ENCODE data around the gene MEF2B.
"Not testable (repeated sequence)": the region's sequence is repeated elsewhere in the genome, so short reads cannot be mapped to it uniquely, and the experiment has no call there.

MEF2B gene

DNA sequence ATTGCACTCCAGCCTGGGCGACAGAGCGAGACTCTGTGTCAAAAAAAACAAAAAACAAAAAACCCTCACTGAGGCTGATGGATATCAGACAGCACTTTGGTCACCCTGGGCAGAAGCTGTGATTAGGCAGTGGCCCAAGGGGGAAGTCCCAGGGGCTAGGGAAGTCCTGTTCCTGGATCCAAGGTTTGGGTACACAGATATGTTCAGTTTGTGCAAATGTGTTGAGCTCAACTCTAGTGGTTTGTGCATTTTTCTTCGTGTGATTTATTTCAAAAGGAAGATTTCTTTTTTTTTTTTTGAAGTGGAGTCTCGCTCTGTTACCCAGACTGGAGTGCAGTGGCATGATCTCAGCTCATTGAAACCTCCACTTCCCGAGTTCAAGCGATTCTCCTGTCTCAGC lies 12.3 kb downstream of the MEF2B start:
- peaks cover 0 to 10% of the 10 kb centered on the region in 2 donors for H3K36me3 ChIP-seq (ENCODE audit: control insufficient read depth in 1 of 2, insufficient read depth in 2 of 2, low read length in 2 of 2)
- H3K4me1 ChIP-seq (ENCODE audit: control insufficient read depth in 1 of 2, insufficient read depth in 2 of 2, low read length in 2 of 2): no peaks in the 10 kb centered on the region
- H3K9ac ChIP-seq (ENCODE audit: low read depth in 1 of 2, low read length in 2 of 2): no peak overlapping the region
- no peak overlapping the region for H3K4me3 ChIP-seq (ENCODE audit: low read depth in 1 of 2, low read length in 2 of 2)
- no peaks in the 10 kb centered on the region for H3K27me3 ChIP-seq (ENCODE audit: control insufficient read depth in 1 of 2, insufficient read depth in 2 of 2, low read length in 2 of 2)
- H3K27ac ChIP-seq (ENCODE audit: low read depth, low read length): no peak overlapping the region
- no peaks in the 10 kb centered on the region for H3K9me3 ChIP-seq (ENCODE audit: control insufficient read depth in 1 of 2, low read length in 2 of 2)

DNA sequence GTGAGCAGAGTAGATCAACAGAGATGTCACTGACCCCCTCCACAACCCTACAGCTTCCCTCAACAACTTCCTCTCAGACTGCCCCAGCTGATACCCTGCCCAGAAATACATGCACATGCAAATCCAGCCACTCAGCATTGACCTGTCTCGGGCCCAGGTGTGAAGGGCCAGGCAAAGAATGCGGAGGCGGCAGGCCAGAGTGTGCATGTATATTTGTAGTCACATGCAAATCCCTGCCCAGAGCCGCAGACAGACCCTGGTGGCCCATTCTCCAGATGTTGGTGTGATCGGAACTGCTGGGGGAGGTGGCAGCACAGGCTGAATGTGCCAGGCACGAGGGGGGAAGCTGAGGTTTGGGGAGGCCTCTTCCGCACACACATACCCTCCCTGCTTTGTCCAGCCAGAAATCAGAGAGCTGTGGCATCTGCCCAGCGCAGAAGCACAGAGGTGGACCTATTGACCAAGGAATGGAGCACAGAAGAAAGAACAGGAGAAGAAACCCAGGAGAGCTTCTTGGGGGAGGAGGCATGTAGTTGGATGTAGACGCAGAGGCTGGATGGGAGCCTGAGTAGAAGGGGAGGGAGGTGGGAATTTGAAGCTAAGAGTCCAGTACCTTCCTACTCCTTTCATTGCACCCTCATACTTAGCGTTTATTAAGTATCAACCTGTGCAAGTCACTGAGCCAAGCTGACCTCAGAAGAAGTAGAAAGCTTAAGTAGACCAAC lies 14.4 kb downstream of the MEF2B start:
- Histone ChIP-seq H3K4me3 (ENCODE audit: low read depth in 1 of 2, low read length in 2 of 2) (no peak overlapping the region), H3K27me3 (ENCODE audit: control insufficient read depth in 1 of 2, insufficient read depth in 2 of 2, low read length in 2 of 2) (no peaks in the 10 kb centered on the region), H3K9ac (ENCODE audit: low read depth in 1 of 2, low read length in 2 of 2) (no peak overlapping the region), H3K4me1 (ENCODE audit: control insufficient read depth in 1 of 2, insufficient read depth in 2 of 2, low read length in 2 of 2) (no peaks in the 10 kb centered on the region), H3K9me3 (ENCODE audit: control insufficient read depth in 1 of 2, low read length in 2 of 2) (no peaks in the 10 kb centered on the region), H3K27ac (ENCODE audit: low read depth, low read length) (no peak overlapping the region), H3K36me3 (ENCODE audit: control insufficient read depth in 1 of 2, insufficient read depth in 2 of 2, low read length in 2 of 2) (peaks cover 0 to 10% of the 10 kb centered on the region in 2 donors)

DNA sequence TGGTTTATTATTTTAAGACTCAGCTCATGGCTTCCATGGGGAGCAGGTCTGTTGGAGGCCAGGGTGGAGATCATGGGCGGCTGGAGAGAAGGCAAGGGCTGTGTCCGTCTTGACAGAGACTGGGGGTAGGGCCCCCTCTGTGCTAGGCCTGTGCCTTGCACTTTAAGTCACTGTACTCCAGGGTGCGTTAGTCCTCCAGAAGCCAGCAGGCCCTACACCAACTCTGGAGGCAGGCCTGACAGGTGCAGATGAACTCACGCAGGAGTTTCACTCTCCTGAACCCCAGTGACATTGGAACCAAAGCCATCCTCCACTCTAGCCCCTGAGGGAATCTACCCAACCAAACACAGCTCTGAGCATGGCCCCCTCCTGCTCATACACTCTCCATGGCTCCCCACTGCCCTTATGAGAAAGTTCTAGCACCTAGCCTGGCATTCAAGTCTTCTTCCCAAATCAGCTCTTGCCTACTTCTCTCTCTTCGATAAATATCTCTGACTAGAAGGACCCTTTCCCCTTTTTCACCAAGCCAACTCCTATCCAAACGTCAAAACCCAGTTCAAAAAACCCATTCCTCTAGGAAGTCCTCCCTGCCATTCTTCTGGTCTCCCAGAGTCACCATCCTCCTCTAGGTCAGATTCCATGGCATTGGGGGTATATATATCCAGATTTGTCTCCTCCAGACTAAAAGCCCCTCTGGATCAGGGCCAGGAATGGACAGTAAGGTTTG lies 15.1 kb downstream of the MEF2B start:
- Histone ChIP-seq H3K4me3 (ENCODE audit: low read depth in 1 of 2, low read length in 2 of 2) (no peak overlapping the region), H3K4me1 (ENCODE audit: control insufficient read depth in 1 of 2, insufficient read depth in 2 of 2, low read length in 2 of 2) (no peaks in the 10 kb centered on the region), H3K36me3 (ENCODE audit: control insufficient read depth in 1 of 2, insufficient read depth in 2 of 2, low read length in 2 of 2) (peaks cover 0 to 10% of the 10 kb centered on the region in 2 donors), H3K27ac (ENCODE audit: low read depth, low read length) (no peak overlapping the region), H3K27me3 (ENCODE audit: control insufficient read depth in 1 of 2, insufficient read depth in 2 of 2, low read length in 2 of 2) (no peaks in the 10 kb centered on the region), H3K9me3 (ENCODE audit: control insufficient read depth in 1 of 2, low read length in 2 of 2) (no peaks in the 10 kb centered on the region), H3K9ac (ENCODE audit: low read depth in 1 of 2, low read length in 2 of 2) (no peak overlapping the region)

DNA sequence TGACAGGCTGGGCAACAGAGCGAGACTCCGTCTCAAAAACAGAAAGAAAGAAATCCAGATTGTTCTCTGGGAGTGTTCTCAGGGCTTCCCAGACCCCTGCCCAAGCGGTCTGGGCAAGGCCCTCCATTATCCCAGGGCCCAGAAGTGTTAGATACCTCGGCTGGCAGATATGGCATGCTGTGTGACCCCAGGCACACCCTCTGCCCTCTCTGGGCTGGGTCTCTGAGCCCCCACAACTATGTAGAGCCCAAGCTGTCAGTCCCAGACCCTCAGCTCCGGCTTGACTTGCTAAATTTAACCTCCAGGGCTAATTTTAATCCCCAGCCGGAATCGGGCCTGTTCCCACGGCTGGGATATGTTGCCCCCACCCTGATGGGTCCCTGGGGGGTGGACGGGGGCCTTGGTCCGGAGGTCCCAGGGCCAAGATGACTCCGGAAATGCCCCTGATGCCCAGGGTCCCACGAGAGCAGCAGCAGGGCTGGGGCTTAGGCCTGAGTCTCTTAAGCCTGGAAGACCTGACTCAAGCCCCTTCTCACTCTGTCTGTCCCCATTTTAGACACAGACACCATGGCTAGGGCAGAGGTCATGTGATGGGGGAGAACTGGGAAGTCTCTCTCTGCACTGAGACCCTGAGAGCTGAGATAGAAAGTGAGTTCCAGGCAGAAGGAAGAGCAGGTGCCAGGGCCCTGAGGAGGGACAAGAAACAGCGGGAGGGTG lies 17.2 kb downstream of the MEF2B start:
- Histone ChIP-seq H3K36me3 (ENCODE audit: control insufficient read depth in 1 of 2, insufficient read depth in 2 of 2, low read length in 2 of 2) (peaks cover 9 to 18% of the 10 kb centered on the region in 2 donors), H3K27ac (ENCODE audit: low read depth, low read length) (no peak overlapping the region), H3K27me3 (ENCODE audit: control insufficient read depth in 1 of 2, insufficient read depth in 2 of 2, low read length in 2 of 2) (no peaks in the 10 kb centered on the region), H3K9me3 (ENCODE audit: control insufficient read depth in 1 of 2, low read length in 2 of 2) (no peaks in the 10 kb centered on the region), H3K4me1 (ENCODE audit: control insufficient read depth in 1 of 2, insufficient read depth in 2 of 2, low read length in 2 of 2) (no peaks in the 10 kb centered on the region), H3K9ac (ENCODE audit: low read depth in 1 of 2, low read length in 2 of 2) (no peak overlapping the region), H3K4me3 (ENCODE audit: low read depth in 1 of 2, low read length in 2 of 2) (no peak overlapping the region)

DNA sequence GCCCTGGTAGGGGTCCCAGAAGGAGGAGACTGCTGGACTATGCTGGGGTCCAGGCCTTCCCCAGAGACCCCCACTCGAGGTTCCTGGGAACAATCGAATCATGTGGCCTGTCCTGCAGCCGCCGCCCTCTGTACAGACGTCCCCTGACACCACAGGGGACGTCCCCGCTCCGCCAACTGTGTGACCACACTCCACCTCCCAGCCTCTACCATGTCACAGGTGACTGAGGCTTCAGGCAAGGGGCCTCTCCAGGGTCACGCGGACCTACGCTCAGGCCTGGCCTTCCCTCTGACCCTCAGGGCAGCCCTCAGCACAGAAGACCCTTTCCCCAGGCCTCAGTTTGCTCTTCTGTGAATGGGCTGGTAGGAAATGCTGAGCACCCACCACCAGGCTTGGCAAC lies 18.6 kb downstream of the MEF2B start:
- Histone ChIP-seq H3K4me1 (ENCODE audit: control insufficient read depth in 1 of 2, insufficient read depth in 2 of 2, low read length in 2 of 2) (no peaks in the 10 kb centered on the region), H3K36me3 (ENCODE audit: control insufficient read depth in 1 of 2, insufficient read depth in 2 of 2, low read length in 2 of 2) (peaks cover 14 to 25% of the 10 kb centered on the region in 2 donors), H3K27ac (ENCODE audit: low read depth, low read length) (no peak overlapping the region), H3K9ac (ENCODE audit: low read depth in 1 of 2, low read length in 2 of 2) (no peak overlapping the region), H3K9me3 (ENCODE audit: control insufficient read depth in 1 of 2, low read length in 2 of 2) (no peaks in the 10 kb centered on the region), H3K27me3 (ENCODE audit: control insufficient read depth in 1 of 2, insufficient read depth in 2 of 2, low read length in 2 of 2) (no peaks in the 10 kb centered on the region), H3K4me3 (ENCODE audit: low read depth in 1 of 2, low read length in 2 of 2) (no peak overlapping the region)

DNA sequence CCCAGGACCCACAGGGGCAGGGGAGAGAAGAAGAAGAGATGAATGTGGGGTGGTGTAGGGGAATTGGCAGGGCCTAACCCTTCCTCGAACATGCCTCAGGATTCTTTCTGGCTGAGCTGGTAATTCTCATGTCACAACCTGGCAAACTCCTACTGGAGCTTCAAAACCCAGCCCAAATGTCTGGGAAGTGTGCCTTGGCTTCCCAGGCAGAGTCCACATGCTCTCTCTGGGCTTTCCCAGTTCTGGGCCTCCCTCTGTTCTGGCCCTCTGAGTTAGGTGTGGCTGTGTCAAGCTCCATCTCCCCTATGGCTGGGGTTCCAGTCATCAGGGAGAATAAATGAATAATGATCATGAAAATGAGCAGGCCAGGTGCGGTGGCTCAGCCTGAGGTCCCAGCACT lies 20.6 kb downstream of the MEF2B start:
- Histone ChIP-seq H3K27ac (ENCODE audit: low read depth, low read length) (no peak overlapping the region), H3K9me3 (ENCODE audit: control insufficient read depth in 1 of 2, low read length in 2 of 2) (no peaks in the 10 kb centered on the region), H3K9ac (ENCODE audit: low read depth in 1 of 2, low read length in 2 of 2) (no peak overlapping the region), H3K4me1 (ENCODE audit: control insufficient read depth in 1 of 2, insufficient read depth in 2 of 2, low read length in 2 of 2) (no peaks in the 10 kb centered on the region), H3K36me3 (ENCODE audit: control insufficient read depth in 1 of 2, insufficient read depth in 2 of 2, low read length in 2 of 2) (peaks cover 14 to 20% of the 10 kb centered on the region in 2 donors), H3K27me3 (ENCODE audit: control insufficient read depth in 1 of 2, insufficient read depth in 2 of 2, low read length in 2 of 2) (no peaks in the 10 kb centered on the region), H3K4me3 (ENCODE audit: low read depth in 1 of 2, low read length in 2 of 2) (no peak overlapping the region)

DNA sequence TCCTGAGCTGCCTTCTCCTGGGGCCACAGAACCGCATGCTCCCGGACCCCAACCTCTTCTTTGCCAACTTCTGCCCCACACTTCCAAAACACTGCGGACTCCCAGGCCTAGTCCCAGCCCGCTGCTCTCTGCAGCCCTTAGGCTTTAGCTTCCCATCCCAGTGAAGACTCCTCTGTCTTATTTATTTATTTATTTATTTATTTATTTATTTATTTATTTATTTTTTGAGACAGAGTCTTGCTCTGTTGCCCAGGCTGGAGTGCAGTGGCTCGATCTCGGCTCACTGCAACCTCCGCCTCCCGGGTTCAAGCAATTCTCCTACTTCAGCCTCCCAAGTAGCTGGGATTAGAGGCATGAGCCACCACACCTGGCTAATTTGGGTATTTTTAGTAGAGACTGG lies 21.6 kb downstream of the MEF2B start:
- H3K9ac ChIP-seq (ENCODE audit: low read depth in 1 of 2, low read length in 2 of 2); H3K9me3 ChIP-seq (ENCODE audit: control insufficient read depth in 1 of 2, low read length in 2 of 2); H3K27ac ChIP-seq (ENCODE audit: low read depth, low read length); H3K4me3 ChIP-seq (ENCODE audit: low read depth in 1 of 2, low read length in 2 of 2); H3K4me1 ChIP-seq (ENCODE audit: control insufficient read depth in 1 of 2, insufficient read depth in 2 of 2, low read length in 2 of 2); H3K27me3 ChIP-seq (ENCODE audit: control insufficient read depth in 1 of 2, insufficient read depth in 2 of 2, low read length in 2 of 2): not testable (repeated sequence)
- H3K36me3 ChIP-seq (ENCODE audit: control insufficient read depth in 1 of 2, insufficient read depth in 2 of 2, low read length in 2 of 2): peaks cover 14 to 20% of the 10 kb centered on the region in 2 donors

DNA sequence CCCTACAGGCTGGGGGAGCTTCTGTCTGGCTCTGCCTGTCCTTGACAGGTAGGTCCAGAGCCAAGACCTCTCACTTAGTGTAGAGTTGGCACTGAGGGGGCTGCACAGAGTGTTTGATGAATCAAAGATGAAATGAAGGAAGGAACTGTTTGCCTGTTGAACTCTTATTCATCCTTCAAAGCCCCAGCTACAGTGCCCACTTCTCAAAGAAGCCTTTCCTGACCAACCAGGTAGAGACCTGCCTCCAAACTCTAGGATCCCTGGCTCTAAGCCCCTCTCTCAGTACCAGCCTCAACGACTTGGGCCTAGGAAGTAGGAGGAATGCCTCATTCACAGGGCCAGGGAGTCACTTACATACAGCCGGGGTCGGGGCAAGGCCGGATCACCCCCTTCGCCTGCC lies 22.7 kb downstream of the MEF2B start:
- Histone ChIP-seq H3K27me3 (ENCODE audit: control insufficient read depth in 1 of 2, insufficient read depth in 2 of 2, low read length in 2 of 2) (no peaks in the 10 kb centered on the region), H3K4me1 (ENCODE audit: control insufficient read depth in 1 of 2, insufficient read depth in 2 of 2, low read length in 2 of 2) (no peaks in the 10 kb centered on the region), H3K4me3 (ENCODE audit: low read depth in 1 of 2, low read length in 2 of 2) (no peak overlapping the region), H3K27ac (ENCODE audit: low read depth, low read length) (no peak overlapping the region), H3K36me3 (ENCODE audit: control insufficient read depth in 1 of 2, insufficient read depth in 2 of 2, low read length in 2 of 2) (peaks cover 14 to 20% of the 10 kb centered on the region in 2 donors), H3K9me3 (ENCODE audit: control insufficient read depth in 1 of 2, low read length in 2 of 2) (no peaks in the 10 kb centered on the region), H3K9ac (ENCODE audit: low read depth in 1 of 2, low read length in 2 of 2) (no peak overlapping the region)

DNA sequence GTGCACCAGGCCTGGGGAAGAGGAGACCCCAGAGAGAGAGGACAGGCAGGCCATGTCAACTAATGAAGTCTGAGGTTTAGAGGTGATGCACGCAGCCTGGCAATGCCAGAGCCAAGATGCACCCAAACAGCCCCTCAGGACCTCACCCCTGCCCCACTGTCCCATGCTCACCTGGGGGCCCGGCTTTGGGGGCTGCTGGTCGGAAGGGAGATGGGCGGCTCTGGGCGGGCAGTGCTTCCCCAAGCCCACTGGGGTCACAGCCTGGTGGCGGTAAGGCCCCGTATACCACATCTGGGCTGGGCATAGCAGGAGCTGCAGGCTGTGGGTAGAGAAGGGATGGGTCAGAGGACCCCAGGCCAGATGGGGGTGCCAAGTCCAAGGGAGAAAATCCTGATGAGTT lies 23.2 kb downstream of the MEF2B start:
- Histone ChIP-seq H3K4me1 (ENCODE audit: control insufficient read depth in 1 of 2, insufficient read depth in 2 of 2, low read length in 2 of 2) (no peaks in the 10 kb centered on the region), H3K9me3 (ENCODE audit: control insufficient read depth in 1 of 2, low read length in 2 of 2) (no peaks in the 10 kb centered on the region), H3K27ac (ENCODE audit: low read depth, low read length) (no peak overlapping the region), H3K36me3 (ENCODE audit: control insufficient read depth in 1 of 2, insufficient read depth in 2 of 2, low read length in 2 of 2) (peaks cover 14 to 20% of the 10 kb centered on the region in 2 donors), H3K27me3 (ENCODE audit: control insufficient read depth in 1 of 2, insufficient read depth in 2 of 2, low read length in 2 of 2) (no peaks in the 10 kb centered on the region), H3K9ac (ENCODE audit: low read depth in 1 of 2, low read length in 2 of 2) (no peak overlapping the region), H3K4me3 (ENCODE audit: low read depth in 1 of 2, low read length in 2 of 2) (no peak overlapping the region)

All from duodenal mucosa (tissue), 2 donors.